Adrenal gland (tissue), 5 donors: ENCODE measurements around the gene NT5C1B.

Experiments used
- POLR2A ChIP-seq, 2 donors: fragments of 450-650 bp; IDR thresholded peaks; one replicate each; pipeline ENCODE4 v1.6.1; 2017; ENCODE audit warnings: antibody characterized with exemption in 2 of 2, mild to moderate bottlenecking in 2 of 2, moderate library complexity in 1 of 2
- TF ChIP-seq, protein P1 (sequence below), 6 experiments: fragments of 450-650 bp in 4 of 6; fragments of 200-600 bp in 2 of 6; sonication (generic) in 1 of 6; IDR thresholded peaks; 1 replicate in 5 of 6; 2 replicates in 1 of 6; pipeline versions ENCODE4 v1.5.1 to v1.8.0; 2016 to 2021; ENCODE audit warnings: antibody characterized with exemption in 6 of 6, mild to moderate bottlenecking in 2 of 6, moderate library complexity in 1 of 6
- donor health status: DM: no; HTN: no; CAD: no.

DNA sequence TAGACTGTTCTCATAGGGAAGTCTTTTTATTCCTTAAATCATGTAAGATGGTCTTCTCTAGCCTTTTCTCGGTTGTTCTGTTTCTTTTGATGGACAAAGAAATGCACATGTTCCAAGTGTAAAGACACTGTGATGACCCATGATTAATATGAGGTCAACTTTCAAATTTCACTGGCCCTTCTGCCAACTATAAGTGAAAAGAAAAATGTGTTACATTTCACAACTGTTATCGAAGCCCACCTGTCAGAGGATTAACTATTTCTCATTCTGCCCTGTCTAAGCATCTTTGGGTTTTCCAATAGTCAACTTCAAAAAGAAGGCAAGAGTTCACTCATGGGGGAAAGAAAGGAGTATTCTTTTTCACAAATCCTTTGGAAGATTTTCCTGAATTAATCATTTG is 32.2 kb downstream of the NT5C1B start:
- TF ChIP-seq, protein P1, sequence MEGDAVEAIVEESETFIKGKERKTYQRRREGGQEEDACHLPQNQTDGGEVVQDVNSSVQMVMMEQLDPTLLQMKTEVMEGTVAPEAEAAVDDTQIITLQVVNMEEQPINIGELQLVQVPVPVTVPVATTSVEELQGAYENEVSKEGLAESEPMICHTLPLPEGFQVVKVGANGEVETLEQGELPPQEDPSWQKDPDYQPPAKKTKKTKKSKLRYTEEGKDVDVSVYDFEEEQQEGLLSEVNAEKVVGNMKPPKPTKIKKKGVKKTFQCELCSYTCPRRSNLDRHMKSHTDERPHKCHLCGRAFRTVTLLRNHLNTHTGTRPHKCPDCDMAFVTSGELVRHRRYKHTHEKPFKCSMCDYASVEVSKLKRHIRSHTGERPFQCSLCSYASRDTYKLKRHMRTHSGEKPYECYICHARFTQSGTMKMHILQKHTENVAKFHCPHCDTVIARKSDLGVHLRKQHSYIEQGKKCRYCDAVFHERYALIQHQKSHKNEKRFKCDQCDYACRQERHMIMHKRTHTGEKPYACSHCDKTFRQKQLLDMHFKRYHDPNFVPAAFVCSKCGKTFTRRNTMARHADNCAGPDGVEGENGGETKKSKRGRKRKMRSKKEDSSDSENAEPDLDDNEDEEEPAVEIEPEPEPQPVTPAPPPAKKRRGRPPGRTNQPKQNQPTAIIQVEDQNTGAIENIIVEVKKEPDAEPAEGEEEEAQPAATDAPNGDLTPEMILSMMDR (IDR thresholded peaks at IDR 0.05), result no peak
- TF ChIP-seq POLR2A (IDR thresholded peaks at IDR 0.05), result no peak
